Panc1 (cell line): ENCODE measurements around the gene GPR137B. TPM values are rescaled to one million over a fixed set of nuclear protein-coding genes. Genes with fewer than 3 reads are reported as not detected.

Experiments used
- ATAC-seq: fragments of 200-7000 bp; cut with Tn5 transposase; 2 replicates; pipeline ENCODE4 v1.9.1; 2020; ENCODE audit warnings: mild to moderate bottlenecking, moderate library complexity
- BruUV-seq: library from RNA; stranded (reverse); fragments of 400-500 nt; replicated peaks from 2 replicates; lab custom pipeline; 2021; lab: Mats Ljungman, UMichigan
- CTCF ChIA-PET: fragments of 300-600 bp; sonication (Branson Sonifier 250); formaldehyde crosslinking; loops from one replicate; lab custom pipeline; 2022; ENCODE audit warnings: antibody characterized with exemption; lab: Charles Lee
- POLR2A ChIA-PET: fragments of 300-600 bp; sonication (Branson Sonifier 250); formaldehyde crosslinking; loops from one replicate; lab custom pipeline; 2022; ENCODE audit warnings: antibody characterized with exemption; lab: Charles Lee
- DNase-seq: peaks from one replicate; pipeline ENCODE4 v3.0.0-alpha.2; 2010; ENCODE audit warnings: low read depth, low spot score
- H3K27ac ChIP-seq: 2 replicates; pipeline ENCODE4 v1.5.1; 2011; ENCODE audit warnings: mild to moderate bottlenecking, low read length, inconsistent platforms
- H3K27me3 ChIP-seq: fragments of 200-500 bp; sonication (Bioruptor generic); 2 replicates; pipeline ENCODE4 v1.6.0; 2014; ENCODE audit warnings: low read length, inconsistent platforms; ENCODE audit not compliant: control insufficient read depth, insufficient read depth
- H3K36me3 ChIP-seq: fragments of 200-500 bp; sonication (Bioruptor generic); 2 replicates; pipeline ENCODE4 v1.5.1; 2014; ENCODE audit warnings: inconsistent platforms, mild to moderate bottlenecking, low read length, moderate library complexity; ENCODE audit not compliant: control insufficient read depth, insufficient read depth
- H3K4me1 ChIP-seq: 2 replicates; pipeline ENCODE4 v1.5.1; 2011; ENCODE audit warnings: inconsistent platforms, mild to moderate bottlenecking, low read length, moderate library complexity; ENCODE audit not compliant: control insufficient read depth, insufficient read depth
- H3K4me3 ChIP-seq, 2 experiments: 2 replicates each; pipeline ENCODE4 v1.5.1; 2011 to 2012; ENCODE audit warnings: low read depth in 2 of 2, low read length in 2 of 2, mild to moderate bottlenecking in 2 of 2, inconsistent platforms in 1 of 2, moderate library complexity in 1 of 2
- H3K9me3 ChIP-seq: fragments of 200-500 bp; sonication (Bioruptor generic); 2 replicates; pipeline ENCODE4 v1.5.1; 2014; ENCODE audit warnings: low read depth, mild to moderate bottlenecking, inconsistent platforms, low read length, moderate library complexity; ENCODE audit not compliant: control insufficient read depth, insufficient read depth
- POLR2AphosphoS5 ChIP-seq: IDR thresholded peaks from 2 replicates; pipeline ENCODE4 v1.6.1; 2012; ENCODE audit warnings: mild to moderate bottlenecking, low read depth, low read length, moderate library complexity
- SIN3A ChIP-seq: IDR thresholded peaks from 2 replicates; pipeline ENCODE4 v1.6.1; 2012; ENCODE audit warnings: low read depth, mild to moderate bottlenecking, low read length, moderate library complexity, borderline replicate concordance; ENCODE audit not compliant: insufficient read depth
- TCF7L2 ChIP-seq: IDR thresholded peaks from 2 replicates; pipeline ENCODE4 v1.6.1; 2011; ENCODE audit warnings: mild to moderate bottlenecking, low read depth, low read length, inconsistent platforms
- in situ Hi-C: cut with HindIII; loops from 2 replicates; pipeline ENCODE4 v1.10.0; 2016; ENCODE audit warnings: low sequenced_read_pairs, low pct_unique_long_range_greater_than_20kb
- intact Hi-C: fragments of 100-400 bp; cut with micrococcal nuclease; formaldehyde crosslinking; loops from one replicate; pipeline ENCODE4 v1.10.0; 2022; ENCODE audit not compliant: unreplicated experiment
- total RNA-seq: library from RNA; stranded (reverse); gene quantifications from one replicate; pipeline ENCODE4 v1.2.1, GENCODE V29; 2021; ENCODE audit not compliant: unreplicated experiment
- TF ChIP-seq, protein P1 (sequence below): fragments of 450-650 bp; IDR thresholded peaks from 2 replicates; pipeline ENCODE4 v1.5.1; 2017; ENCODE audit warnings: mild to moderate bottlenecking
- TF ChIP-seq, protein P2 (sequence below), 2 experiments: IDR thresholded peaks; 2 replicates each; pipeline ENCODE4 v1.6.1; 2011 to 2012; ENCODE audit warnings: low read depth in 2 of 2, control low read depth in 1 of 2, low read length in 1 of 2, mild to moderate bottlenecking in 1 of 2, moderate library complexity in 1 of 2; ENCODE audit not compliant: insufficient read depth in 1 of 2

The GPR137B gene
- total RNA-seq, 1 experiment from 2014 or later, result 25.3 TPM

DNA sequence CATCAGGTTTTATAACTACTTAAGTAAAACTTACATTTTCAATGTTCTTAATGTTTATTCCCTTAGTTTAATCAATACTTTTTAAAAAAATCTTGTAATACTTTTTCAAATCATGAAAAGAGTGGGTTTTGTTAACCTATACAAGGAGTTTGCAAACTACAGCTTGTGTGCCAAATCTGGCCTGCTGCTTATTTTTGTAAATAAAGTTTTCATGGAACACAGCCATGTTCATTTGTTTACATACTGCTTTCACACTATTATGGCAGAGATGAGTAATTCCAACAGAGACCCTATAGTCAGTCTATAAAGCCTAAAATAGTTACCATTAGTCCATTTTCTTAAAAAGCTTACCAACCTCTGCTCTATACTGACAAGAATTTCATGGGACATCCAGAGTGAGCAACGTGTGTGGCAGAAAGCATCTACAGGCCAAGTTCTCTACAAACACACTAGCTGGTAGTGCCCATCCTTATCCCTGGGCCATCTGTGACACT, 96.8 kb downstream of the GPR137B start:
- Histone ChIP-seq H3K36me3 (no peaks in the 10 kb centered on the region; the same call in 1 of the 2 replicates), H3K27me3 (no peaks in the 10 kb centered on the region), H3K4me1 (0 out of 2 replicates have a peak, but pooled peaks cover 3% of the 10 kb centered on the region), H3K27ac (no peak overlapping the region), H3K9me3 (no peaks in the 10 kb centered on the region), H3K4me3 (no peak overlapping the region)
- intact Hi-C loops, result no loop called here
- no TSS peak for BruUV-seq
- in situ Hi-C loops, result no loop called here
- POLR2A ChIA-PET, result no interaction called here
- TF ChIP-seq TCF7L2, result no peak
- TF ChIP-seq POLR2AphosphoS5, result no peak
- TF ChIP-seq, protein P1, sequence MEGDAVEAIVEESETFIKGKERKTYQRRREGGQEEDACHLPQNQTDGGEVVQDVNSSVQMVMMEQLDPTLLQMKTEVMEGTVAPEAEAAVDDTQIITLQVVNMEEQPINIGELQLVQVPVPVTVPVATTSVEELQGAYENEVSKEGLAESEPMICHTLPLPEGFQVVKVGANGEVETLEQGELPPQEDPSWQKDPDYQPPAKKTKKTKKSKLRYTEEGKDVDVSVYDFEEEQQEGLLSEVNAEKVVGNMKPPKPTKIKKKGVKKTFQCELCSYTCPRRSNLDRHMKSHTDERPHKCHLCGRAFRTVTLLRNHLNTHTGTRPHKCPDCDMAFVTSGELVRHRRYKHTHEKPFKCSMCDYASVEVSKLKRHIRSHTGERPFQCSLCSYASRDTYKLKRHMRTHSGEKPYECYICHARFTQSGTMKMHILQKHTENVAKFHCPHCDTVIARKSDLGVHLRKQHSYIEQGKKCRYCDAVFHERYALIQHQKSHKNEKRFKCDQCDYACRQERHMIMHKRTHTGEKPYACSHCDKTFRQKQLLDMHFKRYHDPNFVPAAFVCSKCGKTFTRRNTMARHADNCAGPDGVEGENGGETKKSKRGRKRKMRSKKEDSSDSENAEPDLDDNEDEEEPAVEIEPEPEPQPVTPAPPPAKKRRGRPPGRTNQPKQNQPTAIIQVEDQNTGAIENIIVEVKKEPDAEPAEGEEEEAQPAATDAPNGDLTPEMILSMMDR, result no peak
- TF ChIP-seq, protein P2, sequence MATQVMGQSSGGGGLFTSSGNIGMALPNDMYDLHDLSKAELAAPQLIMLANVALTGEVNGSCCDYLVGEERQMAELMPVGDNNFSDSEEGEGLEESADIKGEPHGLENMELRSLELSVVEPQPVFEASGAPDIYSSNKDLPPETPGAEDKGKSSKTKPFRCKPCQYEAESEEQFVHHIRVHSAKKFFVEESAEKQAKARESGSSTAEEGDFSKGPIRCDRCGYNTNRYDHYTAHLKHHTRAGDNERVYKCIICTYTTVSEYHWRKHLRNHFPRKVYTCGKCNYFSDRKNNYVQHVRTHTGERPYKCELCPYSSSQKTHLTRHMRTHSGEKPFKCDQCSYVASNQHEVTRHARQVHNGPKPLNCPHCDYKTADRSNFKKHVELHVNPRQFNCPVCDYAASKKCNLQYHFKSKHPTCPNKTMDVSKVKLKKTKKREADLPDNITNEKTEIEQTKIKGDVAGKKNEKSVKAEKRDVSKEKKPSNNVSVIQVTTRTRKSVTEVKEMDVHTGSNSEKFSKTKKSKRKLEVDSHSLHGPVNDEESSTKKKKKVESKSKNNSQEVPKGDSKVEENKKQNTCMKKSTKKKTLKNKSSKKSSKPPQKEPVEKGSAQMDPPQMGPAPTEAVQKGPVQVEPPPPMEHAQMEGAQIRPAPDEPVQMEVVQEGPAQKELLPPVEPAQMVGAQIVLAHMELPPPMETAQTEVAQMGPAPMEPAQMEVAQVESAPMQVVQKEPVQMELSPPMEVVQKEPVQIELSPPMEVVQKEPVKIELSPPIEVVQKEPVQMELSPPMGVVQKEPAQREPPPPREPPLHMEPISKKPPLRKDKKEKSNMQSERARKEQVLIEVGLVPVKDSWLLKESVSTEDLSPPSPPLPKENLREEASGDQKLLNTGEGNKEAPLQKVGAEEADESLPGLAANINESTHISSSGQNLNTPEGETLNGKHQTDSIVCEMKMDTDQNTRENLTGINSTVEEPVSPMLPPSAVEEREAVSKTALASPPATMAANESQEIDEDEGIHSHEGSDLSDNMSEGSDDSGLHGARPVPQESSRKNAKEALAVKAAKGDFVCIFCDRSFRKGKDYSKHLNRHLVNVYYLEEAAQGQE (IDR thresholded peaks at IDR 0.05; ENCODE audit: insufficient read depth in 1 of 2, low read depth in 2 of 2, low read length in 1 of 2), result no peak
- TF ChIP-seq SIN3A, result no peak
- CTCF ChIA-PET, result interaction anchor here (0.7 kb wide), 1 partner anchor 1263 kb away, joined by 10 read pairs; no protein-coding TSS in a partner anchor
- DNase-seq (no peak), ATAC-seq (no peak)

DNA sequence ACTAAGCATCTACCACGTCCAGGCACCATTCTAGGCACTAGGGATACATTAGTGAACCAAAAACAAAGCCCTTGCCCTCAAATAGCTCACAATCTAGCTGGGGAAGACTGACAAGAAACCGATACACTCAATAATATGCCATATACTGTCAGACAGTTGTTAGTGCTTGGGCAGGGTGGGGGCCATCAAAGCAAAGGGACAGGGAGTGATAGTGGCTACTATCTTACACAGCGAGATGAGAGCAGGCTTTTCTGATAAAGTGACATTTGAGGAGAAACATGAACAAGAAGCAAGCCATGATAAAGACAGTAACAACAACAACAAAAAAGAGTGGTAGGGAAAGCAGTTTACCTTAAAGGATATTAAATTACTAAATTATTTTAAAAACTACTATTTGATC, 98.3 kb downstream of the GPR137B start:
- ChIA-PET POLR2A (no interaction called here), CTCF (no interaction called here)
- Histone ChIP-seq H3K36me3 (no peaks in the 10 kb centered on the region), H3K27me3 (no peaks in the 10 kb centered on the region), H3K27ac (no peak overlapping the region), H3K4me3 (no peak overlapping the region), H3K4me1 (0 out of 2 replicates have a peak, but pooled peaks cover 3% of the 10 kb centered on the region), H3K9me3 (no peaks in the 10 kb centered on the region)
- BruUV-seq, result TSS peak; percentile 59
- TF ChIP-seq, protein P2 (IDR thresholded peaks at IDR 0.05; ENCODE audit: insufficient read depth in 1 of 2, low read depth in 2 of 2, low read length in 1 of 2), result no peak
- TF ChIP-seq POLR2AphosphoS5, result no peak
- ATAC-seq (no peak), DNase-seq (no peak)
- intact Hi-C loops, result no loop called here
- in situ Hi-C loops, result no loop called here
